Lower lobe of right lung (tissue), 2 donors: ENCODE results near the gene SSH2. TPM values are rescaled to one million over a fixed set of nuclear protein-coding genes. Genes with fewer than 3 reads are reported as not detected.
A peak's percentile ranks its signal among the peaks of the same experiment; 100 is the strongest.

ENCODE experiments used
- ATAC-seq, 2 donors: fragments of 200-7000 bp; cut with Tn5 transposase; one replicate each; pipeline ENCODE4 v1.9.1; 2020 to 2022; ENCODE audit warnings: mild to moderate bottlenecking in 2 of 2, moderate library complexity in 2 of 2
- DNase-seq: peaks from one replicate; pipeline ENCODE4 v3.0.0-alpha.2; 2020
- H3K27ac ChIP-seq: fragments of 200-600 bp; one replicate; pipeline ENCODE4 v1.8.0; 2022
- H3K27me3 ChIP-seq: fragments of 200-600 bp; one replicate; pipeline ENCODE4 v1.8.0; 2022; ENCODE audit warnings: low read depth
- H3K36me3 ChIP-seq: fragments of 200-600 bp; one replicate; pipeline ENCODE4 v1.8.0; 2022; ENCODE audit warnings: mild to moderate bottlenecking
- H3K4me1 ChIP-seq: fragments of 200-600 bp; one replicate; pipeline ENCODE4 v1.8.0; 2022
- H3K4me3 ChIP-seq: fragments of 200-600 bp; one replicate; pipeline ENCODE4 v1.8.0; 2022; ENCODE audit warnings: mild to moderate bottlenecking
- H3K9me3 ChIP-seq: fragments of 200-600 bp; one replicate; pipeline ENCODE4 v1.8.0; 2022
- intact Hi-C: fragments of 100-400 bp; cut with DNase I; formaldehyde crosslinking; loops from one replicate; pipeline ENCODE4 v1.11.0; 2022
- total RNA-seq: library from RNA; stranded (reverse); fragmentation: NEBNext Ultra II Directional; extraction: Animal tissue kit (Norgen Biotek cat#: 25700); gene quantifications from one replicate; pipeline ENCODE4 v1.2.1, GENCODE V29; 2021
- TF ChIP-seq, protein P1 (sequence below): fragments of 200-600 bp; IDR thresholded peaks from one replicate; pipeline ENCODE4 v1.8.0; 2022; ENCODE audit warnings: antibody characterized with exemption, mild to moderate bottlenecking
- donor health status: DM: no; HTN: yes; CAD: no; lungs with severe emphysema.

SSH2 gene
- total RNA-seq, 1 donor from 2014 or later = 105 TPM

DNA sequence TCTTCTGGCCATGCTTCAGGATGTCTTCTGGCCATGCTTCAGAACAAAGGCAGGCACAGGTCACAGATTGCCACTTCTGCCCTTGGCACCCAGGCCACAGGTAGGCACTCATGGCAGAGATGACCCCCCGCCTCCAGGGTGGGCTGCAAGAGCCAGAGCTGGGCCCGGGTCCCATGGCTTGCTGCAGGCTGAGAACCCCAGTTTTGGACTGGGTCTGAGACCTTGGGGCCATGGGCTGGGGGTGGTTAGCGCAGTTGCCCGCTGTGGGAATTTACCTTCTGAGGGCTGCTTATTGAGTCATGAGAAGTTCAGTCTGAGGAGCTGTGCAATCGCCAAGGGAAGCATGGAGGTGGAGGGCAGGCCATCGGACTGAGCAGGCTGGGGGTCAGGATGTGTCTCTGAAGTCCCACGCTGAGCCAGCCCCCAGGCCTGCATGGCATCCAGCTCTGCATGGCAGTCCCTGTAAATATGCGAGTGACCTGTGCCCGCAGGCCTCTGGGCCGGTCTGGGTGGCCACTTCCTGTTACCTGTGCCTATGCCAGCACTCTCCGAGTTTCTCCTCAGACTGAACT is 335.4 kb downstream of the SSH2 start:
- intact Hi-C loops = no loop called here
- Histone ChIP-seq H3K4me3 (peak overlapping the region; percentile 65), H3K9me3 (no peaks in the 10 kb centered on the region), H3K36me3 (no peaks in the 10 kb centered on the region), H3K27ac (no peak overlapping the region), H3K4me1 (peaks cover 39% of the 10 kb centered on the region), H3K27me3 (no peaks in the 10 kb centered on the region)
- DNase-seq (peak; percentile 38), ATAC-seq (no peak)
- TF ChIP-seq, protein P1, sequence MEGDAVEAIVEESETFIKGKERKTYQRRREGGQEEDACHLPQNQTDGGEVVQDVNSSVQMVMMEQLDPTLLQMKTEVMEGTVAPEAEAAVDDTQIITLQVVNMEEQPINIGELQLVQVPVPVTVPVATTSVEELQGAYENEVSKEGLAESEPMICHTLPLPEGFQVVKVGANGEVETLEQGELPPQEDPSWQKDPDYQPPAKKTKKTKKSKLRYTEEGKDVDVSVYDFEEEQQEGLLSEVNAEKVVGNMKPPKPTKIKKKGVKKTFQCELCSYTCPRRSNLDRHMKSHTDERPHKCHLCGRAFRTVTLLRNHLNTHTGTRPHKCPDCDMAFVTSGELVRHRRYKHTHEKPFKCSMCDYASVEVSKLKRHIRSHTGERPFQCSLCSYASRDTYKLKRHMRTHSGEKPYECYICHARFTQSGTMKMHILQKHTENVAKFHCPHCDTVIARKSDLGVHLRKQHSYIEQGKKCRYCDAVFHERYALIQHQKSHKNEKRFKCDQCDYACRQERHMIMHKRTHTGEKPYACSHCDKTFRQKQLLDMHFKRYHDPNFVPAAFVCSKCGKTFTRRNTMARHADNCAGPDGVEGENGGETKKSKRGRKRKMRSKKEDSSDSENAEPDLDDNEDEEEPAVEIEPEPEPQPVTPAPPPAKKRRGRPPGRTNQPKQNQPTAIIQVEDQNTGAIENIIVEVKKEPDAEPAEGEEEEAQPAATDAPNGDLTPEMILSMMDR = no peak

DNA sequence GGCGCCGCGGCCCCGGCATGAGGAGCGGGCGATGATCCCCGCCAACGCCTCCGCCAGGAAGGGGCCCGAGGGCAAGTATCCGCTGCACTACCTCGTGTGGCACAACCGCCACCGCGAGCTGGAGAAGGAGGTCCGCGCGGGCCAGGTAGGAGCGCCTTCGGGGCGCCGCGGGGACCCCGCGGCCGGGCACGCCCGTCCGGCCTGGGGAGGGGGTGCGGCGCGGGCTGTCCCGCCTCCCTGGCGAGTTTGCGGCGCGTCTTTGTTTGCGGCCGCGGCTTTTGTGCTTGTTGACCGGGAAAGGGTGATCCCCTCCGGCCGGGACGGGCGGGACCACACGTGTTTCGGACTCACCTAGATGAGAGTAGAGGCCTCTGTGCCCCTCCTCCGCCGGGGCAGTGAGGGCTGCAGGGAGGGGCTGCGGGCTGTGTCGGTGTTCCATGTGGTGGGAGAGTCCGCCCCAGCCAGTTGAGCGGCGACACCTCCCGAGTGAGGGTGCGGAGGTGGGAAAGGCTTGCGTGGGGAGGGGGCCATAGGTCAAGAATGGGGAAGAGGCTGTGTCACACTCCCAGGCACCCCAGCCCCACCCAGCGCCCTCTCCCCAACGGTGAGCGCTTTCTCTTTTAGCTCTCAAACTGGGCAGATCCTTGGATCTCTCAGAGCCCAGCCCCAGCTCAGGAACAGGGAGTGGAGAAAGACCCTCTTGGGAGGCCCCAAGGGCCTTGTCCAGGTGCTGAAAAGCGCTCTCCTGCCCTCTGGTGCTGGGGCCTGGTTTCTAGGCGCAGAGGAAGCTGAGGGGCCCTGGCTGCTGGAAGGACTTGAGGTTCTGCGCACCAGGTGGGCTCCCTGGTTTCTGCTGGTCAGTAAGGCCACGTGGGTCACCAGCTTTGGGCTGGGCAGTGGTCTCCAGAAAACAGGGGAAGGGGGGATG is 336.2 kb downstream of the SSH2 start:
- intact Hi-C loops = no loop called here
- peaks cover 39% of the 10 kb centered on the region for H3K4me1 ChIP-seq

DNA sequence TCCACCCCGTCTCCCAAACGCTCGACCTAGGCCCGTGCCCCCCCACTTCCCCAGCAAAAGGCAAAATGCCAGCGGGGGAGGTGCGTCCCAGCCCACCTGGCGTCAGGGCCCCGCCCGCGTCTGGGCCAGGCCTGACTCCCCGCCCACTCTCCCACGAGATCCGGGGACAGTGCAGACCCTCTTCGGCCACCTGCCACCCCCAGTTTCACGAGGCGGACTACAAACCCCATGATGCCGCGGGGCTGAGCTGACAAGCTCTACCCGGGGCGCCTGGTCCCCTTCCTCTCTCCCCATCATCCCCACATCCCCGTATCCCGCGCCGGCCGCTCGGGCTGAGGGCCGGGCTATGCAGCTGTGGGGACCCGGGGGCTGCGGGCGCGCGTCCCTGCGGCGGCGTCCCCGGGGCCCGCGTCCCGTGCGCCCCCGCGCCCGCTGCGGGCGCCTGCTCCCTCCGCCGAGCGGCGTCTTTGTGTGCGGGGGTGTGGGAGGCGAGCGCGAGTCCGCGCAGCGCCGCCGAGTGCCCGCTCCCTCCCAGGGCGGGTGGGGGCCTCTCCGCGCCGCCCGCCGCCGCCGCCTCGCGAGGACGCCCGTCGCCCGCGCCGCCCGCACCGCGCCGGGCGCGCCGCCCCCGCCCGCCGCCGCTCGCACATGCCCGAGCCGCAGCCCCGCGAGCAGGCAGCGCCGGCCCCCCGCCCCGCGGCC is 337.0 kb downstream of the SSH2 start, which contains the start of gene ANKRD13B:
Gene ANKRD13B, plus strand, starts transcription at position 283 of the 702 bp plus-strand sequence. CDS start 490 bp downstream, outside the sequence.
- TF ChIP-seq, protein P1 = no peak
- no peaks in the 10 kb centered on the region for H3K27me3 ChIP-seq
- no peaks in the 10 kb centered on the region for H3K9me3 ChIP-seq
- H3K4me3 ChIP-seq = peak within 1 kb of the TSS; percentile 65
- peak within 1 kb of the TSS; percentile 77 for H3K27ac ChIP-seq
- peaks cover 47% of the 10 kb centered on the region for H3K4me1 ChIP-seq
- DNase-seq (peak; percentile 64), ATAC-seq (peak in 1 of 2 donors; percentile 2)
- H3K36me3 ChIP-seq = no peaks in the 10 kb centered on the region
- intact Hi-C loops = no loop called here

More for the DNA sequence above, 336.2 kb downstream of the SSH2 start:
- ATAC-seq (no peak), DNase-seq (peak; percentile 58)
- Histone ChIP-seq H3K36me3 (no peaks in the 10 kb centered on the region), H3K27ac (no peak overlapping the region), H3K9me3 (no peaks in the 10 kb centered on the region), H3K4me3 (peak overlapping the region; percentile 65), H3K27me3 (no peaks in the 10 kb centered on the region)
- TF ChIP-seq, protein P1 = peak; percentile 24

DNA sequence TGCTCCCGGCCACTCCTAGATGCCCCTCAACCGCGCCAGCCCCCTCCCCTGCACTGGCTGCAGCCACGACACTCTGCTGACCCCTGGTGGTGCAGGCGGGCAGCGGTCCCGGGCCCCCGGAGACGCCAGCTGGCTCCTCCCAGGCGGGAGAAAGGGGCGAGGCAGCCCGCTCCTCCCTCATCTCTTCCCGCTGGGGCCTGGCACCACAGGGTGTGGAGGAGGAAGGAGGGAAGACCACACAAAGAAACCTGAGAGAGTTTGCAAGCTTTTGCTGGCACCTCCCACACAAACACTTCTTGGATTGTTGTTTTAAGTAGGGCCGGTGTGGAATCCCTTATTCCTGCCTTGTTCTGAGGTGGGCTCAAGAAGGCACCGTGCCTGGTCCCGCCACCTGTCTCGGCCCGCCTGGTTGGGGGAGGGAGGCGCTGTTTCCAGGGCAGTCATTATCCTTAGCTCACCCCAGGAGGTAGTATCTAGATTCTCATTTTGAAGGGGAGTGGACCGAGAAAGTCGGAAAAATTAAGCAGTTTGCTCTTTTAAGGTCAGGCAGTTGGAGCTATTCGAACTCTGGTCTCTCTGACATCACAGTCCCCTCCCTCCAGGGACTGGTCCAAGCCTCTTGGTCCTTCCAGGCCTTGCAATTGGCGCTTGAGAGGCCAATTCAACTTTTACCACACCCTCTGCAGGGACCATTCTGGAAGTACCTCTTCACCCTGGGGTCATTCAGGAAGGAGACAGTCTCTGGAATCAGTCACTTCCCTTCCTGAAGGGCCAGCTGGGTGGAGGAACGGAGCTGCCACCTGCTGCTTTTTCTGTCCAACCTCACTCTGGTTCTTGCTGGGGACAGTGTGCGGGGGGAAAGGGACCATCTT is 338.1 kb downstream of the SSH2 start:
- Histone ChIP-seq H3K27ac (peak overlapping the region; percentile 77), H3K4me1 (peaks cover 57% of the 10 kb centered on the region)

More for the DNA sequence above, 338.1 kb downstream of the SSH2 start:
- intact Hi-C loops = no loop called here
- Histone ChIP-seq H3K36me3 (no peaks in the 10 kb centered on the region), H3K9me3 (no peaks in the 10 kb centered on the region), H3K27me3 (no peaks in the 10 kb centered on the region), H3K4me3 (peak overlapping the region; percentile 63)
- TF ChIP-seq, protein P1 = peak; percentile 99
- DNase-seq (peak; percentile 89), ATAC-seq (peak; percentile 83 to 87)
